Right atrium auricular region (tissue), 2 donors: ENCODE results near the gene PLA2G4B. TPM values are rescaled to one million over a fixed set of nuclear protein-coding genes. Genes with fewer than 3 reads are reported as not detected.

Source experiments
- DNase-seq: peaks from one replicate; pipeline ENCODE4 v3.0.0-alpha.2; 2019; ENCODE audit warnings: low spot score
- H3K27ac ChIP-seq, 2 donors: fragments of 200-600 bp; sonication (generic); 1 replicate in 1 of 2; 2 replicates in 1 of 2; pipeline ENCODE4 v1.5.1; 2016 to 2019
- H3K27me3 ChIP-seq, 2 donors: fragments of 200-600 bp; sonication (generic); one replicate each; pipeline versions ENCODE4 v1.5.1 to v1.6.0; 2017 to 2019
- H3K36me3 ChIP-seq: fragments of 200-600 bp; sonication (generic); one replicate; pipeline ENCODE4 v1.5.1; 2016
- H3K4me1 ChIP-seq, 2 donors: fragments of 200-600 bp; sonication (generic); one replicate each; pipeline versions ENCODE4 v1.5.1 to v1.6.0; 2017 to 2019
- H3K4me3 ChIP-seq, 2 donors: fragments of 200-600 bp; sonication (generic); 1 replicate in 1 of 2; 2 replicates in 1 of 2; pipeline ENCODE4 v1.5.1; 2017 to 2019; ENCODE audit warnings: mild to moderate bottlenecking in 1 of 2, moderate library complexity in 1 of 2
- H3K9me3 ChIP-seq, 2 donors: fragments of 200-600 bp; sonication (generic); one replicate each; pipeline ENCODE4 v1.5.1; 2019
- CTCF ChIP-seq, 2 donors: fragments of 200-600 bp; sonication (generic); IDR thresholded peaks; one replicate each; pipeline ENCODE4 v1.5.1; 2019; ENCODE audit warnings: antibody characterized with exemption in 2 of 2
- total RNA-seq, 2 donors: library from RNA; depleted of rRNA; stranded (reverse); fragments of >200 nt; gene quantifications; one replicate each; pipeline ENCODE4 v1.1.0, GENCODE V29; 2016

PLA2G4B gene
- total RNA-seq, 2 donors from 2014 or later, result 1.3 to 1.4 TPM

GRCh38 chr15:41804916-41805666, 33.6 kb upstream of the PLA2G4B start:
- no peaks in the 10 kb centered on the region for H3K27me3 ChIP-seq
- no peak overlapping the region for H3K4me3 ChIP-seq
- peaks cover 0 to 23% of the 10 kb centered on the region in 2 donors for H3K4me1 ChIP-seq
- no peak overlapping the region for H3K27ac ChIP-seq
- no peaks in the 10 kb centered on the region for H3K9me3 ChIP-seq
- DNase-seq, result no peak
- no peak for TF ChIP-seq CTCF (IDR thresholded peaks at IDR 0.05)
- H3K36me3 ChIP-seq, result peaks cover under 1% of the 10 kb centered on the region

- DNase-seq, result no peak
- no peak overlapping the region for H3K4me3 ChIP-seq
- H3K27ac ChIP-seq, result no peak overlapping the region
- H3K27me3 ChIP-seq, result no peaks in the 10 kb centered on the region
- H3K36me3 ChIP-seq, result no peaks in the 10 kb centered on the region
- H3K9me3 ChIP-seq, result no peaks in the 10 kb centered on the region
- no peak for TF ChIP-seq CTCF (IDR thresholded peaks at IDR 0.05)
- peaks cover 0 to 23% of the 10 kb centered on the region in 2 donors for H3K4me1 ChIP-seq
Measured at GRCh38 chr15:41805711-41806110, 32.9 kb upstream of the PLA2G4B start.

GRCh38 chr15:41806291-41807181, 32.1 kb upstream of the PLA2G4B start:
- DNase-seq, result no peak
- Histone ChIP-seq H3K9me3 (no peaks in the 10 kb centered on the region), H3K27me3 (no peaks in the 10 kb centered on the region), H3K27ac (no peak overlapping the region), H3K4me1 (peaks cover 0 to 23% of the 10 kb centered on the region in 2 donors), H3K4me3 (no peak overlapping the region), H3K36me3 (no peaks in the 10 kb centered on the region)
- no peak for TF ChIP-seq CTCF (IDR thresholded peaks at IDR 0.05)

- no peak for DNase-seq
- Histone ChIP-seq H3K27ac (no peak overlapping the region), H3K36me3 (peaks cover 15% of the 10 kb centered on the region), H3K4me3 (no peak overlapping the region), H3K9me3 (no peaks in the 10 kb centered on the region), H3K27me3 (no peaks in the 10 kb centered on the region), H3K4me1 (peaks cover 0 to 21% of the 10 kb centered on the region in 2 donors)
- TF ChIP-seq CTCF (IDR thresholded peaks at IDR 0.05), result no peak
Measured at GRCh38 chr15:41809121-41809520, 29.5 kb upstream of the PLA2G4B start.

- H3K9me3 ChIP-seq, result no peaks in the 10 kb centered on the region
Measured at GRCh38 chr15:41809526-41810220, 29.0 kb upstream of the PLA2G4B start.

More at GRCh38 chr15:41809526-41810220, 29.0 kb upstream of the PLA2G4B start:
- peaks cover 15% of the 10 kb centered on the region for H3K36me3 ChIP-seq
- H3K27me3 ChIP-seq, result no peaks in the 10 kb centered on the region
- no peak for DNase-seq
- no peak overlapping the region for H3K4me3 ChIP-seq
- H3K27ac ChIP-seq, result no peak overlapping the region
- no peak for TF ChIP-seq CTCF (IDR thresholded peaks at IDR 0.05)
- H3K4me1 ChIP-seq, result peaks cover 0 to 16% of the 10 kb centered on the region in 2 donors
